ENCODE measurements around the gene ITLN2.
"Not testable (repeated sequence)": the region's sequence is repeated elsewhere in the genome, so short reads cannot be mapped to it uniquely, and the experiment has no call there.

The ITLN2 gene

DNA sequence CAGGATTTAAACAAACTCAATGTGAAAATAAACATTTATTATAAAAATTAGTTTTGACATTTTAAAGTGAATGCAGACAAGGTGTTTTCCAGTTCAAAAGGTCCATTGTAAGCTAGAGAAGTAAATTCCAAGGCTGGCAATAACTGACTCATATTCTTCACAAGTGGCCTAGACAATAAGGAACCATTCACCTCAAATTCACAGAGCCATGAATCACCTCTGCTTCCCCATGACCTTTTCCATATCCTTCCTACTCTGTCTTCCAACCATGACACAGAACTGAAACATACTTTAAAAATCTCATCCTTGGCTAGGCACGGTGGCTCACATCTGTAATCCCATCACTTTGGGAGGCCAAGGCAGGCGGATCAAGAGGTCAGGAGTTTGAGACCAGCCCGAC lies 41.6 kb upstream of the ITLN2 start:
- H3K4me3 ChIP-seq (ENCODE audit: low read depth, low read length): no peak overlapping the region
- TF ChIP-seq, protein P1, sequence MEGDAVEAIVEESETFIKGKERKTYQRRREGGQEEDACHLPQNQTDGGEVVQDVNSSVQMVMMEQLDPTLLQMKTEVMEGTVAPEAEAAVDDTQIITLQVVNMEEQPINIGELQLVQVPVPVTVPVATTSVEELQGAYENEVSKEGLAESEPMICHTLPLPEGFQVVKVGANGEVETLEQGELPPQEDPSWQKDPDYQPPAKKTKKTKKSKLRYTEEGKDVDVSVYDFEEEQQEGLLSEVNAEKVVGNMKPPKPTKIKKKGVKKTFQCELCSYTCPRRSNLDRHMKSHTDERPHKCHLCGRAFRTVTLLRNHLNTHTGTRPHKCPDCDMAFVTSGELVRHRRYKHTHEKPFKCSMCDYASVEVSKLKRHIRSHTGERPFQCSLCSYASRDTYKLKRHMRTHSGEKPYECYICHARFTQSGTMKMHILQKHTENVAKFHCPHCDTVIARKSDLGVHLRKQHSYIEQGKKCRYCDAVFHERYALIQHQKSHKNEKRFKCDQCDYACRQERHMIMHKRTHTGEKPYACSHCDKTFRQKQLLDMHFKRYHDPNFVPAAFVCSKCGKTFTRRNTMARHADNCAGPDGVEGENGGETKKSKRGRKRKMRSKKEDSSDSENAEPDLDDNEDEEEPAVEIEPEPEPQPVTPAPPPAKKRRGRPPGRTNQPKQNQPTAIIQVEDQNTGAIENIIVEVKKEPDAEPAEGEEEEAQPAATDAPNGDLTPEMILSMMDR (IDR thresholded peaks at IDR 0.05; ENCODE audit: low read depth, low read length): no peak
- TF ChIP-seq, protein P2, sequence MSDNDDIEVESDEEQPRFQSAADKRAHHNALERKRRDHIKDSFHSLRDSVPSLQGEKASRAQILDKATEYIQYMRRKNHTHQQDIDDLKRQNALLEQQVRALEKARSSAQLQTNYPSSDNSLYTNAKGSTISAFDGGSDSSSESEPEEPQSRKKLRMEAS (IDR thresholded peaks at IDR 0.05; ENCODE audit: low read depth, low read length): no peak
- TF ChIP-seq MYC (IDR thresholded peaks at IDR 0.05; ENCODE audit: low read depth, low read length) (no peak), POLR2A (IDR thresholded peaks at IDR 0.05; ENCODE audit: extremely low read depth, insufficient read length) (no peak)
- DNase-seq (ENCODE audit: low read depth): no peak

DNA sequence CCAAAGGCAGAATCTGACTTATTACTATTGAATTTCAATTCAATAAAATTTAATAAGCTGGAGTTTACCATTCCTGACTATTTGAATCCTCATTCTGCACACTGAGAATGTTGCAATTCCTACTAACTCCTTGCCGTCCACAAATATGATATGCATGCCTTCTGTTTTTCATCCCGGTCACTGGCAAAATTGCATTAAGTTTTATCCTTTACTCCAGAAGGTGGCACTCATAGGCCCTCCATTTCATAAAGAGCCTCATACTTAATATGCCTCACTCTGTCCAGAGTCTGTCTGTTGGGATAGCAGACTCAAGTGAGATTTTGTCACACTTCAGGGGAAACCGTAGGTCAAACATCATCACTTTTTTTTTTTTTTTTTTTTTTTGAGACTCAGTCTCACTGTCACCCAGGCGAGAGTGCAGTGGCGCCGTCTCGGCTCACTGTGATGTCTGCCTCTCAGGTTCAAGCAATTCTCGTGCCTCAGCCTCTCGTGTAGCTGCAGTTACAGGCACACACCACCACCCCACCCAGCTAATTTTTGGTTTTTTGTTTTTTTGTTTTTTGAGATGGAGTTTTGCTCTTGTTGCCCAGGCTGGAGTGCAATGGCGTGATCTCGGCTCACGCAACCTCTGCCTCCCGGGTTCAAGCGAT lies 39.1 kb upstream of the ITLN2 start:
- TF ChIP-seq POLR2A (IDR thresholded peaks at IDR 0.05; ENCODE audit: extremely low read depth, insufficient read length): no peak
- TF ChIP-seq, protein P1 (IDR thresholded peaks at IDR 0.05; ENCODE audit: low read depth, low read length): peak; percentile 34
- peak; percentile 70 for DNase-seq (ENCODE audit: low read depth)
- H3K4me3 ChIP-seq (ENCODE audit: low read depth, low read length): no peak overlapping the region

DNA sequence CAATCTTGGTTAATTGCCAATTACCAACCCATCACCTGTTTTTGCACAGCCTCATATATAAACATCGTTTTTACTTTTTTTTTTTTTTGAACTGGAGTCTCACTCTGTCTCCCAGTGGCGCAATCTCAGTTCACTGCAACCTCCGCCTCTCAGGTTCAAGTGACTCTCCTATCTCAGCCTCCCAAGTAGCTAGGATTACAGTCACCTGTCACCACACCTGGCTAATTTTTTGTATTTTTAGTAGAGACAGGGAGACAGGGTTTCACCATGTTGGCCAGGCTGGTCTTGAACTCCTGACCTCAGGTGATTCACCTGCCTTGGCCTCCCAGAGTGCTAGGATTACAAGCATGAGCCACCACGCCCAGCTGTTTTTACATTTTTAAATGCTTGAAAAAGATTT lies 37.4 kb upstream of the ITLN2 start:
- not testable (repeated sequence) for H3K4me3 ChIP-seq (ENCODE audit: low read depth, low read length); DNase-seq (ENCODE audit: low read depth)

DNA sequence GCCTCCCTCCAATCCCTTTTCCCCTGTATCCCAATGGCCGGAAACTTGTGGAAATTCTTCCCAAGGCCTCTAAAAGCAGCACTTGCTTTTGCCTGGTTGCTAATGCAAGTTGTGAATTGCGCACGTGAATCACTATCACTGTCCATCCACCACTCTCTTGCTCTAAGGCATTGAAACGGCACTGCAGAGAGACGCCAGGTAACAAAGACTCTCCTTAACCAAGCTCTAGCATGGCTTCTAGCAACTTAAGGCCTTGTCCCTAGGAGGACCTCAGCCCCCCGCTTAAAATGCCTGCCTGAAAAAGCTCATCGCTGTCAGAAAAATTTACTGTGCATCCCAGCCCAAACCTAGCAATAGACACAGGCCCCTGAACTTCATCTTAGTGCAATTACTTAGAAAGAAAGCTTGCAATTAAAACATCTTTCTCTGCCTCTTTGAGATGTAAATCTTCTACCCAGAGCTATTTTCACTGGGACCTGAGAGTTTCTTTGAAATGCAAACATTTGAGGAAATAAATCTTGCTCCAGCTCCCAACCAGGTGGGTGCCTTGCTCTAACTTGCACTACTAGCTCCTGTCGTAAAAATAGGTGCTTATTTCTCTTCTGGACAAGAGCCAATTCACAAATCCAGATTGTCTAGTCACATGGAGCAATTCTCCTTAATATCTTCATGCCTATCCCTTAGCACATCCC lies 32.9 kb upstream of the ITLN2 start:
- H3K4me3 ChIP-seq (ENCODE audit: low read depth, low read length): no peak overlapping the region
- TF ChIP-seq MYC (IDR thresholded peaks at IDR 0.05; ENCODE audit: low read depth, low read length): no peak
- TF ChIP-seq, protein P2 (IDR thresholded peaks at IDR 0.05; ENCODE audit: low read depth, low read length): no peak
- TF ChIP-seq, protein P1 (IDR thresholded peaks at IDR 0.05; ENCODE audit: low read depth, low read length): no peak
- no peak for TF ChIP-seq POLR2A (IDR thresholded peaks at IDR 0.05; ENCODE audit: extremely low read depth, insufficient read length)
- DNase-seq (ENCODE audit: low read depth): no peak

DNA sequence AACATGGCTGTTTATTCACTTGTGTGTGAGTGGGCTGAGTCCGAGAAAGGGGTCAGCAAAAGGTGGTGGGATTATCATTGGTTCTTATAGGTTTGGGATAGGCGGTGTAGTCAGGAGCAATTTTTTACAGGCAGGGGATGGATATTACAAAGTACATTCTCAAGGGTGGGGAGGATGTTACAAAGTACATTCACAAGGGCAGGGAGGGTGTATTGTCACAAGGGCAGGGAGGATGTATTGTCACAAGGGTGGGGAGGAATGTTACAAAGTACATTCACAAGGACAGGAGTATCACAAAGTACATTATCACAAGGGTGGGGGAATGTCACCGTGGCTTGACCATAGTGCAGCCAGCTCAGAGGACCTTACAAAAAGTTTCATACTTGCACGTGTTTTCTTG lies 31.1 kb upstream of the ITLN2 start:
- DNase-seq (ENCODE audit: low read depth): no peak
- TF ChIP-seq POLR2A (IDR thresholded peaks at IDR 0.05; ENCODE audit: extremely low read depth, insufficient read length): no peak
- no peak for TF ChIP-seq MYC (IDR thresholded peaks at IDR 0.05; ENCODE audit: low read depth, low read length)
- TF ChIP-seq, protein P1 (IDR thresholded peaks at IDR 0.05; ENCODE audit: low read depth, low read length): no peak
- TF ChIP-seq, protein P2 (IDR thresholded peaks at IDR 0.05; ENCODE audit: low read depth, low read length): no peak

DNA sequence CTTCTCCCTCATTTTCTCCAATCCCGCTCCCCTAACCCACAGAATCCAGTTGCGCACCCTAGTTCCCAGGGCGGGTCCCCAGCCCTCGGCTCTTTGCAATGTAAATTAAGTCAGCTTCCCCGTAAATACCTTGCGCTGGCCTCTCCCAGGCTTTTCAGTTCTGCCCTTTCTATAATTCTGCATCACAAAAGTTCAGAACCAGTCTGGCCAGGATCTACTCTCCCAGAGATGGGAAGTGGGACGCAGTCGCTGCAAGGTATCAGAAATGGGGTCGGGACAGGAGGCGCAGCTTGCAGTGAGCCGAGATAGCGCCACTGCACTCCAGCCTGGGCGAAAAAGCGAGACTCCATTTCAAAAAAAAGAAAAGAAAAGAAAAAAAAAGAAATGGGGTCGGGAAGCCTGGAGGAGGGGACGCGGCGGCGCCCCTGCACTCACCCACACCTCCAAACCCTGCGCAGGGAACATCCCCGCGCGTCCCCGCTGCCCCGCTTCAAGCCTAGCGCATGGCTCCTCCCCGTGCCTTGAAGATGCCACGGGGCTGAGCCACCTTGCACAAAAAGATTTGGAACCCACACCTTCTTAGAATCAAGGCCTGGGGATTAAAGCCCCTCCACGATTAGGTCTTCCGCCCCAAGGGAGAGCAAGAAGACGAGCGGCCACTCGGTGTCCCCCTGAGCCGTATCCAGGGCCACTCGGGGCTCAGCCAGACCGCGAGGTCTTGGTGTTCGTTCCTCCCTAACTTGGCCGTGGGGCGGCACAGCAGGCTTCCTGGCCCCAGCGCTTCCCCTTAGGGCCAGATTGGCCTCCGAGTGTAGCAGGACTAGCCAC lies 27.2 kb upstream of the ITLN2 start:
- DNase-seq (ENCODE audit: low read depth): no peak
- no peak for TF ChIP-seq POLR2A (IDR thresholded peaks at IDR 0.05; ENCODE audit: extremely low read depth, insufficient read length)
- TF ChIP-seq, protein P1 (IDR thresholded peaks at IDR 0.05; ENCODE audit: low read depth, low read length): no peak
- no peak for TF ChIP-seq MYC (IDR thresholded peaks at IDR 0.05; ENCODE audit: low read depth, low read length)
- TF ChIP-seq, protein P2 (IDR thresholded peaks at IDR 0.05; ENCODE audit: low read depth, low read length): no peak
- no peak overlapping the region for H3K4me3 ChIP-seq (ENCODE audit: low read depth, low read length)

More for the DNA sequence above, 31.1 kb upstream of the ITLN2 start:
- no peak overlapping the region for H3K4me3 ChIP-seq (ENCODE audit: low read depth, low read length)

Data from NB4 (cell line).